HG02571 (cell line): ENCODE results near the gene C7.

Source experiments
- ATAC-seq: cut with Tn5 transposase; IDR thresholded peaks from one replicate; pipeline ENCODE4 v1.9.1; 2021; ENCODE audit warnings: mild to moderate bottlenecking, moderate library complexity; ENCODE audit not compliant: unreplicated experiment

Gene C7

GRCh38 chr5:40915341-40915926 is 6.1 kb downstream of the C7 start:
- ATAC-seq: no peak

DNA sequence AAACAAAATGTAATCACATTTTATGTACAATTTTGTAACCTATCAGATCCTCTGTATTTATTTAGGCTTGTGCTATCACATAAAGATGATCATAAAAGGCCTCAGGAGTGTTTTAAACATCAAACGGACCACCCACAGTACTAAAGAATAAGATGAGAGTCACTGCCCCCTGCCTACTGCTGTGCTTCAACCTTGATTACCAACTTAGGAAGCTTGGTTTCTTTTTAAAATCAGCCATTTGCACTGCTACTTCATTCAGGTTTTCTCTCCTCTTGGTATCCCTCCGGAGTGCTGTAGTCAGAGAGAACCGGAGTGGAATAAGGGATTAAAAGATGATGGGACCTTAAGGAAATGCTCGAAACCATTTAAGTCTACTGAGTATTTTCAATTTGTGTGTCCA is 6.9 kb downstream of the C7 start:
- no peak for ATAC-seq

- ATAC-seq: no peak
These were observed 19.7 kb downstream of the C7 start for GRCh38 chr5:40928886-40929448.

GRCh38 chr5:40932766-40933165 is 23.5 kb downstream of the C7 start:
- ATAC-seq: no peak

DNA sequence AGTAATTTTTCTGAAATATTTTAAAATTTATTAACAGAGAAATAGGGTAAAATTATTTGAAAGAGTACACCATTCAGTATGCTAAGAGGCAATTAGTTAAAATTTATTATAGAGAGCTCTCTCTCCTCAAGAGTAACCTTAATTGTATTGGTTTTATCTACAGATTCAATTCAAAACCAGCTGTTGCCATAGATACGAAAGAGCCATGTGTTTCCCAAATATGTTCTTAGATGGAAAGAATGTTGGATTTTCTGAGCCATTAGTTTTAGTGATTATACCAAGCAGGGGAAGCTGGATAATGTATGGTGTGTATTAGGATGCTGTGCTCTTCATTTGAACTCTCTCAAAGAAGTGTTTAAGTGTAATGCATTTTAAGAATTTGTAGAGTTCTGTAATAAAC is 27.8 kb downstream of the C7 start:
- ATAC-seq: no peak

GRCh38 chr5:40939753-40940152 is 30.5 kb downstream of the C7 start:
- no peak for ATAC-seq

- no peak for ATAC-seq
These were observed 35.8 kb downstream of the C7 start for GRCh38 chr5:40945111-40945510.

DNA sequence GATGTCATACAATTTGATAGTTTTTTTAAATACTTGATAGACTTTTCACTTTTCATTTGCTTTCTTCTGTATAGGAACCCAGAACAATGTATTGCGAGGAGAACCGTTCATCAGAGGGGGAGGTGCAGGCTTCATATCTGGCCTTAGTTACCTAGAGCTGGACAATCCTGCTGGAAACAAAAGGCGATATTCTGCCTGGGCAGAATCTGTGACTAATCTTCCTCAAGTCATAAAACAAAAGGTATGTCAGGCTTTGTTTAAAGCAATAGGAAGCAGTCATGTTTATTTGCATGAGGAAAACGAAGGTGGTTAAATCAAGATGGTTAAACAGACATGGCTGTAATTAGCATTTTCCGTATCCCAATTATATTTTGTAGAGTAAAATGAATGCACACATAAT is 46.0 kb downstream of the C7 start:
- no peak for ATAC-seq

DNA sequence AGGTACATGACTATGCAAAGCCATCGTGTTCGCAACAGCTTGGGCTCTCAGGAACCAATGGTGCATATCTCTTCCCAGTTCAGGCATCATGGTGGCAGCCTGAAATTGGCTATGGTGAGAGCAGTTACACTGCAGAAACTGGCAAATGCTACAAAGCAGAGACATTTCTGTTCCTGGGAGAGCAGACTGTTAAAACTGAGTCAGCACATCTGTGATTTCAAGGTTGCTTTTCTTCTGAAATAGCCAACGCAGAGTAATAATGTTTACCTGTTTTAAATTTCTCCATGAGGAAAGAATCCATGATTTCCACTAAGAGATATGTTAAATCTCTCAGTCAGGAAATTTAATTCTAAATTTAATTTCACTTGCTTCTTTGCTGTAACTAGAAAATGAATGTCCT is 47.8 kb downstream of the C7 start:
- no peak for ATAC-seq

- ATAC-seq: no peak
These were observed 49.5 kb downstream of the C7 start for GRCh38 chr5:40958811-40959210.

GRCh38 chr5:40960037-40960436 is 50.7 kb downstream of the C7 start:
- no peak for ATAC-seq

- ATAC-seq: no peak
These were observed 53.1 kb downstream of the C7 start for GRCh38 chr5:40962207-40962955.

DNA sequence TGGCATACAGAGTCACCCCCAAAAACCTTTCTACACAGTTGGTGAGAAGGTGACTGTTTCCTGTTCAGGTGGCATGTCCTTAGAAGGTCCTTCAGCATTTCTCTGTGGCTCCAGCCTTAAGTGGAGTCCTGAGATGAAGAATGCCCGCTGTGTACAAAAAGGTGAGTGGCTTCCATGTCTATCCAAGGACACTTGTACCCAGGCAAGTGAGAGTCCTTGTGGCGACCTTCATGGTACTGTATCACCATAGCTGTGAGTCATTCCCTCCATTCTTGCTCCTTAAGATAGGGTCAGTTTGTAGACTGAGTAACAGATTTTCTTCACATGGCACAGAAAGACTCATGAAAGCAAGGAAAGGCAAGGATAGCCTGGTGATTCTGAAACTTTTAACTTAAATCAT is 63.1 kb downstream of the C7 start:
- no peak for ATAC-seq

DNA sequence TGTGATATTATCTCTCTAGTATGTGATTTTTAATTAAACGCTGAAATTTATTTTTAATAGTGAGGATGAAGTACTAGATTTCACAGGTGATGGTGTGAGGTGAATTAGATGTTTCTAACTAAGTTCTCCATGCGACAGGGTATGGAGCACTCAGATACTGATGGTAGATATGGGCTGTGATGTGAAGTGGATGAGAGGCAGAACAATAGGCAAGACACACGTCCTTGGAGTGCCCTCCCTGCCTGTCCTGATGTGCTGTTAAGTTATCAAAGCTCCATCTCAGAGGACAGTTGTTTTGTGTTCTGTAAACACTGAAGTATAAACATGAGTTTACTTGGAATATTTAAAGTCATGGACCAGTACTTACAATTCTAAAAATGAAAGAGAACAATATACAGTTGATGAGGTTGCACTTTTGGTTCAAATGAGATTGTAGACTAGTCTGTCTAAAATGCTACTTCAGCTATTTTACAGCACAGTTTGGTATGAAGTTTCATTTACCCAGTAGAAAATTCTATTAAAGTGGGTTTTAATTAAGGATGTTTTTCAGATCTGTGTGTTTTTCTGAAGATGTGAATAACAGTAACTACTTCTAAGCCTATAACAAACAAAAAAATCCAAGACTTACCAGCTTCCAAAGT is 64.2 kb downstream of the C7 start:
- ATAC-seq: no peak

DNA sequence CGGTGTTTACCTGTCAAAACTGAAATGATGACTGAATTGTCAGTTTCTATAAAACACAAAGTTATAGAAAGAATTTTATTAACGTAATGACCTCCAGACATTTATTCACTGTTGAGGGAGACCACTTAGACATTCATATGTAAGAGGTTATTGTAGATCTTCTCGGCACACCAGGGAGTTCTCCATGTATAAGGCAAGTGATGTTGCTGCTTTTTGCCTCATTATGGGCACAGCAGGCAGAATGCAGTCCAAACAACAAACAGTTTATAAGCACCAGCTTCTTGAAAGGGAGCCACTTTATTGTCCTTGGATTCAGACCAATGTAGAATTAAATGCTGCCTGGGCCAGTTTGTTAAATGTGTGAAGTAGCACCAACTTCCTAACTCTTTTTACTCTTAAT is 66.7 kb downstream of the C7 start:
- no peak for ATAC-seq

- no peak for ATAC-seq
These were observed 67.5 kb downstream of the C7 start for GRCh38 chr5:40976836-40977235.

DNA sequence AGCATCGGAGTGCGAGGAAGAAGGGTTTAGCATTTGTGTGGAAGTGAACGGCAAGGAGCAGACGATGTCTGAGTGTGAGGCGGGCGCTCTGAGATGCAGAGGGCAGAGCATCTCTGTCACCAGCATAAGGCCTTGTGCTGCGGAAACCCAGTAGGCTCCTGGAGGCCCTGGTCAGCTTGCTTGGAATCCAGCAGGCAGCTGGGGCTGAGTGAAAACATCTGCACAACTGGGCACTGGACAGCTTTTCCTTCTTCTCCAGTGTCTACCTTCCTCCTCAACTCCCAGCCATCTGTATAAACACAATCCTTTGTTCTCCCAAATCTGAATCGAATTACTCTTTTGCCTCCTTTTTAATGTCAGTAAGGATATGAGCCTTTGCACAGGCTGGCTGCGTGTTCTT is 72.1 kb downstream of the C7 start:
- no peak for ATAC-seq

- no peak for ATAC-seq
These were observed 74.5 kb downstream of the C7 start for GRCh38 chr5:40983781-40984180.

DNA sequence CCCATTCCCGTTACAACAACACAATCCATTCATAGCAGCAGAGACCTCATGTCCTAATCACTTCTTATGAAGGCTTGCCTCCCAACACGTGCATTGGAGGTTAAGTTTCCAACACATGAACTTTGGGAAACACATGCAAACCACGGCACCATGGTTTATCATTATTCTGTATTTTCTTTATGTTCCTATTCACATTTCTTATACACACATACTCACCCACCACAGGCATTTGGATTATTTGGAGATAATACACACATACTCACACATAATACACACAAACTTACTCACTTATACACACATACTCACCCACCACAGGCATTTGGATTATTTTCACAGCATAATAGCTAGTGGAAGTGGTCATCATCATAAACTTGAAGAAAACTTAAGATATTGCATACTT is 75.6 kb downstream of the C7 start:
- ATAC-seq: no peak

DNA sequence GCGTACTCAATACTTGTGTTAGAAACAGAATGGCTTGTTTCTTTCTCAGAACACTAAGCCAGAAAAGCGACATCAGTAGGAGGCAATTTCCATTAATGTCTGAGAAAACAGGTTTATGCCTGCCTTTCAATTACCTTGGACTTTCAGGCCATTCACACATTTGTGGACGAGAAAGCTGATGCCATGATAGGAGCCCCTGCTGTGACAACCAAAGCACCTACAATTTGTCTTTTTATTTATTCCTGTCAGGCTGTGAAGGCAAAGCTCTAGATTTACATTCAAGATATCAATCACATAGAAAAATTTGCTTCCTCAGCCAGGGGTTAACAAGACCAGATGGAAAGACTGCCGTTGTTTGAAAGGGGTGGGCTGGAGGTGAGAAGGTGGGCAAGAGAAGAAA is 76.2 kb downstream of the C7 start:
- no peak for ATAC-seq

DNA sequence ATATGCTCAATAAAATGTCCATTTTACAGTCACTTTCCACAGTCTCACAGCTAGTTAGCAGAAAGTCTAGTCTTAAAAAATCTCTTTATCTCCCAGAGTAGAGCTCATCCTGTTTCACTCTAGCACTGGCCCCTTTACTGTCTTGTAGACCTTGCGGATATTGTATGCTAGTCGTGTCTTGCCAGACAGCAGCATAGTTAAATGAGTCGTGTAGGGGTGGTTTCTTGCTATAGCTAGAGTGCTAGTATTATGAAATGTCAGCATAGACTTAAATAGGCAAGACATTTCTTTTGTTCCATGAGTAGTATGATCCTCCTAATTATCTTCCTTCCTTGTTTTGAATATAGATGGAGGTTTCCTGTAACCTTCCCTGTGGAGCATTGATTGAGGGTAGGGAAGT is 77.4 kb downstream of the C7 start:
- no peak for ATAC-seq

- no peak for ATAC-seq
These were observed 78.1 kb downstream of the C7 start for GRCh38 chr5:40987349-40987748.
